Measurements from ENCODE around the gene SECISBP2L.

- TF ChIP-seq POLR2A (IDR thresholded peaks at IDR 0.05; ENCODE audit: low read depth) (no peak), POLR2AphosphoS5 (IDR thresholded peaks at IDR 0.05) (no peak)
- TF ChIP-seq, protein P1, sequence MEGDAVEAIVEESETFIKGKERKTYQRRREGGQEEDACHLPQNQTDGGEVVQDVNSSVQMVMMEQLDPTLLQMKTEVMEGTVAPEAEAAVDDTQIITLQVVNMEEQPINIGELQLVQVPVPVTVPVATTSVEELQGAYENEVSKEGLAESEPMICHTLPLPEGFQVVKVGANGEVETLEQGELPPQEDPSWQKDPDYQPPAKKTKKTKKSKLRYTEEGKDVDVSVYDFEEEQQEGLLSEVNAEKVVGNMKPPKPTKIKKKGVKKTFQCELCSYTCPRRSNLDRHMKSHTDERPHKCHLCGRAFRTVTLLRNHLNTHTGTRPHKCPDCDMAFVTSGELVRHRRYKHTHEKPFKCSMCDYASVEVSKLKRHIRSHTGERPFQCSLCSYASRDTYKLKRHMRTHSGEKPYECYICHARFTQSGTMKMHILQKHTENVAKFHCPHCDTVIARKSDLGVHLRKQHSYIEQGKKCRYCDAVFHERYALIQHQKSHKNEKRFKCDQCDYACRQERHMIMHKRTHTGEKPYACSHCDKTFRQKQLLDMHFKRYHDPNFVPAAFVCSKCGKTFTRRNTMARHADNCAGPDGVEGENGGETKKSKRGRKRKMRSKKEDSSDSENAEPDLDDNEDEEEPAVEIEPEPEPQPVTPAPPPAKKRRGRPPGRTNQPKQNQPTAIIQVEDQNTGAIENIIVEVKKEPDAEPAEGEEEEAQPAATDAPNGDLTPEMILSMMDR (IDR thresholded peaks at IDR 0.05), result no peak
Measured at GRCh38 chr15:48984021-48984710, 62.1 kb downstream of the SECISBP2L start.

Measured in esophagus muscularis mucosa (tissue), 3 donors.